Prostate gland (tissue), 2 donors: ENCODE results near the gene SLC25A11.

Experiments used
- POLR2A ChIP-seq: fragments of 450-650 bp; IDR thresholded peaks from one replicate; pipeline ENCODE4 v1.6.1; 2016; ENCODE audit warnings: antibody characterized with exemption, mild to moderate bottlenecking
- TF ChIP-seq, protein P1 (sequence below), 4 experiments: fragments of 200-600 bp in 2 of 4; fragments of 450-650 bp in 2 of 4; sonication (generic) in 2 of 4; IDR thresholded peaks; 1 replicate in 3 of 4; 2 replicates in 1 of 4; pipeline ENCODE4 v1.5.1; 2016 to 2019; ENCODE audit warnings: antibody characterized with exemption in 4 of 4, mild to moderate bottlenecking in 2 of 4, moderate library complexity in 2 of 4

- no peak for TF ChIP-seq POLR2A
- TF ChIP-seq, protein P1, sequence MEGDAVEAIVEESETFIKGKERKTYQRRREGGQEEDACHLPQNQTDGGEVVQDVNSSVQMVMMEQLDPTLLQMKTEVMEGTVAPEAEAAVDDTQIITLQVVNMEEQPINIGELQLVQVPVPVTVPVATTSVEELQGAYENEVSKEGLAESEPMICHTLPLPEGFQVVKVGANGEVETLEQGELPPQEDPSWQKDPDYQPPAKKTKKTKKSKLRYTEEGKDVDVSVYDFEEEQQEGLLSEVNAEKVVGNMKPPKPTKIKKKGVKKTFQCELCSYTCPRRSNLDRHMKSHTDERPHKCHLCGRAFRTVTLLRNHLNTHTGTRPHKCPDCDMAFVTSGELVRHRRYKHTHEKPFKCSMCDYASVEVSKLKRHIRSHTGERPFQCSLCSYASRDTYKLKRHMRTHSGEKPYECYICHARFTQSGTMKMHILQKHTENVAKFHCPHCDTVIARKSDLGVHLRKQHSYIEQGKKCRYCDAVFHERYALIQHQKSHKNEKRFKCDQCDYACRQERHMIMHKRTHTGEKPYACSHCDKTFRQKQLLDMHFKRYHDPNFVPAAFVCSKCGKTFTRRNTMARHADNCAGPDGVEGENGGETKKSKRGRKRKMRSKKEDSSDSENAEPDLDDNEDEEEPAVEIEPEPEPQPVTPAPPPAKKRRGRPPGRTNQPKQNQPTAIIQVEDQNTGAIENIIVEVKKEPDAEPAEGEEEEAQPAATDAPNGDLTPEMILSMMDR (IDR thresholded peaks at IDR 0.05): no peak
These were observed 10.9 kb upstream of the SLC25A11 start, which contains the start of gene ENO3 for GRCh38 chr17:4950746-4951204.
